Neural cell (in vitro differentiated cells): ENCODE measurements around the gene LRMDA.

Experiments
- EP300 ChIP-seq: fragments of 450-650 bp; conservative IDR thresholded peaks from 2 replicates; pipeline ENCODE4 v1.6.1; 2014; ENCODE audit warnings: antibody characterized with exemption, mild to moderate bottlenecking, moderate library complexity; ENCODE audit not compliant: poor library complexity, severe bottlenecking
- EZH2 ChIP-seq: fragments of 200-600, 300-800 bp; shearing (Covaris generic), sonication (generic); IDR thresholded peaks from 2 replicates; pipeline ENCODE4 v1.6.1; 2014; ENCODE audit warnings: antibody characterized with exemption, low read length, borderline replicate concordance, mild to moderate bottlenecking; ENCODE audit not compliant: insufficient read depth, poor library complexity, severe bottlenecking
- MXI1 ChIP-seq: fragments of 450-650 bp; conservative IDR thresholded peaks from 2 replicates; pipeline ENCODE4 v1.6.1; 2014; ENCODE audit warnings: antibody characterized with exemption, mild to moderate bottlenecking; ENCODE audit not compliant: poor library complexity, severe bottlenecking
- POLR2AphosphoS5 ChIP-seq: IDR thresholded peaks from 2 replicates; pipeline ENCODE4 v1.6.1; 2012
- RAD21 ChIP-seq: fragments of 450-650 bp; conservative IDR thresholded peaks from 2 replicates; pipeline ENCODE4 v1.6.1; 2014; ENCODE audit warnings: antibody characterized with exemption, mild to moderate bottlenecking, moderate library complexity
- TF ChIP-seq, protein P1 (sequence below): fragments of 450-650 bp; IDR thresholded peaks from 2 replicates; pipeline ENCODE4 v1.5.1; 2014; ENCODE audit warnings: antibody characterized with exemption, mild to moderate bottlenecking, moderate library complexity; ENCODE audit not compliant: poor library complexity, severe bottlenecking

GRCh38 chr10:75466886-75467285 lies 35.5 kb downstream of the LRMDA start:
- TF ChIP-seq, protein P1, sequence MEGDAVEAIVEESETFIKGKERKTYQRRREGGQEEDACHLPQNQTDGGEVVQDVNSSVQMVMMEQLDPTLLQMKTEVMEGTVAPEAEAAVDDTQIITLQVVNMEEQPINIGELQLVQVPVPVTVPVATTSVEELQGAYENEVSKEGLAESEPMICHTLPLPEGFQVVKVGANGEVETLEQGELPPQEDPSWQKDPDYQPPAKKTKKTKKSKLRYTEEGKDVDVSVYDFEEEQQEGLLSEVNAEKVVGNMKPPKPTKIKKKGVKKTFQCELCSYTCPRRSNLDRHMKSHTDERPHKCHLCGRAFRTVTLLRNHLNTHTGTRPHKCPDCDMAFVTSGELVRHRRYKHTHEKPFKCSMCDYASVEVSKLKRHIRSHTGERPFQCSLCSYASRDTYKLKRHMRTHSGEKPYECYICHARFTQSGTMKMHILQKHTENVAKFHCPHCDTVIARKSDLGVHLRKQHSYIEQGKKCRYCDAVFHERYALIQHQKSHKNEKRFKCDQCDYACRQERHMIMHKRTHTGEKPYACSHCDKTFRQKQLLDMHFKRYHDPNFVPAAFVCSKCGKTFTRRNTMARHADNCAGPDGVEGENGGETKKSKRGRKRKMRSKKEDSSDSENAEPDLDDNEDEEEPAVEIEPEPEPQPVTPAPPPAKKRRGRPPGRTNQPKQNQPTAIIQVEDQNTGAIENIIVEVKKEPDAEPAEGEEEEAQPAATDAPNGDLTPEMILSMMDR: no peak
- TF ChIP-seq POLR2AphosphoS5: no peak
- TF ChIP-seq EP300: no peak
- no peak for TF ChIP-seq RAD21
- no peak for TF ChIP-seq EZH2
- TF ChIP-seq MXI1: no peak
